K562 (cell line): ENCODE measurements around the gene CNOT4. TPM values are rescaled to one million over a fixed set of nuclear protein-coding genes. Genes with fewer than 3 reads are reported as not detected.

Source experiments
- ATAC-seq: fragments of 200-7000 bp; cut with Tn5 transposase; 3 replicates; pipeline ENCODE4 v1.9.1; 2020; ENCODE audit warnings: moderate library complexity
- BruUV-seq: library from RNA; stranded (reverse); fragments of 400-500 nt; replicated peaks from 2 replicates; lab custom pipeline; 2021; lab: Mats Ljungman, UMichigan
- CTCF ChIA-PET: fragments of 300-600 bp; formaldehyde crosslinking; extraction: SDS; loops from one replicate; lab custom pipeline; 2021; ENCODE audit warnings: low intra/inter-chr PET ratio; lab: Yijun Ruan, JAX
- POLR2A ChIA-PET: fragments of 300-600, 350-650 bp; sonication (Branson Sonifier 250); formaldehyde crosslinking; extraction: SDS; loops from one replicate; lab custom pipeline; 2021; ENCODE audit warnings: antibody characterized with exemption, inconsistent platforms; lab: Yijun Ruan, JAX
- DNase-seq, 4 experiments: peaks; one replicate each; pipeline versions ENCODE4 v3.0.0 to v3.0.0-alpha.2; 2011 to 2018; ENCODE audit warnings: low spot score in 3 of 4, mixed read lengths in 3 of 4; ENCODE audit errors: extremely low read depth in 1 of 4
- FAIRE-seq: peaks from 2 replicates; lab custom pipeline; 2011; peaks lifted over from hg19 to GRCh38; lab: Jason Lieb, UNC
- H2AFZ ChIP-seq: 2 replicates; pipeline ENCODE4 v1.6.0; 2011; ENCODE audit warnings: low read depth, low read length, control low read depth, inconsistent platforms
- H3K27ac ChIP-seq: fragments of 200-600 bp; 3 replicates; pipeline ENCODE4 v1.8.0; 2011; ENCODE audit warnings: low read depth, mild to moderate bottlenecking, control low read depth, inconsistent platforms, low read length, moderate library complexity, mixed read lengths; ENCODE audit errors: extremely low read depth
- H3K27me3 ChIP-seq, 2 experiments: fragments of 300-600 bp in 1 of 2; 2 replicates in 1 of 2; 3 replicates in 1 of 2; pipeline versions ENCODE4 v1.6.0 to v1.8.0; 2011; ENCODE audit warnings: inconsistent platforms in 2 of 2, low read length in 2 of 2, mild to moderate bottlenecking in 1 of 2, mixed read lengths in 1 of 2, moderate library complexity in 1 of 2; ENCODE audit not compliant: control insufficient read depth in 2 of 2, insufficient read depth in 2 of 2
- H3K36me3 ChIP-seq: fragments of 300-600 bp; 3 replicates; pipeline ENCODE4 v1.8.0; 2011; ENCODE audit warnings: mild to moderate bottlenecking, low read length, inconsistent platforms; ENCODE audit not compliant: control insufficient read depth, insufficient read depth
- H3K4me1 ChIP-seq, 2 experiments: fragments of 200-600 bp in 1 of 2; replicated peaks in 1 of 2; 2 replicates in 1 of 2; 3 replicates in 1 of 2; pipeline versions ENCODE4 v1.5.1 to v1.8.0; 2011; ENCODE audit warnings: inconsistent platforms in 2 of 2, low read length in 2 of 2, mild to moderate bottlenecking in 1 of 2, mixed read lengths in 1 of 2, moderate library complexity in 1 of 2; ENCODE audit not compliant: control insufficient read depth in 2 of 2, insufficient read depth in 2 of 2
- H3K4me2 ChIP-seq: 2 replicates; pipeline ENCODE4 v1.6.1; 2011; ENCODE audit warnings: low read length, control low read depth, inconsistent platforms, mixed read lengths; ENCODE audit not compliant: insufficient read depth
- H3K4me3 ChIP-seq: fragments of 200-600 bp; sonication (generic), shearing (Covaris generic); 2 replicates; pipeline ENCODE4 v1.5.1; 2016; ENCODE audit warnings: control low read depth, inconsistent platforms
- H3K79me2 ChIP-seq: fragments of 200-600 bp; 3 replicates; pipeline ENCODE4 v1.8.0; 2011; ENCODE audit warnings: low read length, inconsistent platforms; ENCODE audit not compliant: control insufficient read depth, insufficient read depth
- H3K9ac ChIP-seq, 2 experiments: 2 replicates each; pipeline versions ENCODE4 v1.6.0 to v1.6.1; 2011; ENCODE audit warnings: low read depth in 2 of 2, low read length in 2 of 2, control low read depth in 1 of 2, inconsistent platforms in 1 of 2, mild to moderate bottlenecking in 1 of 2, mixed read lengths in 1 of 2; ENCODE audit not compliant: insufficient read depth in 1 of 2
- H3K9me1 ChIP-seq: one replicate; pipeline ENCODE4 v1.6.0; 2011; ENCODE audit warnings: inconsistent platforms, mild to moderate bottlenecking, low read length, moderate library complexity; ENCODE audit not compliant: control insufficient read depth, insufficient read depth
- H3K9me3 ChIP-seq: replicated peaks from 2 replicates; pipeline ENCODE4 v1.5.1; 2011; ENCODE audit warnings: low read depth, low read length, inconsistent platforms; ENCODE audit not compliant: control insufficient read depth, insufficient read depth
- H4K20me1 ChIP-seq: replicated peaks from 2 replicates; pipeline ENCODE4 v1.6.1; 2011; ENCODE audit warnings: low read length, inconsistent platforms, mixed read lengths; ENCODE audit not compliant: control insufficient read depth, insufficient read depth
- BMI1 ChIP-seq: fragments of 150-350 bp; IDR thresholded peaks from 2 replicates; pipeline ENCODE4 v1.6.1; 2014; ENCODE audit warnings: low read length
- FOXO4 ChIP-seq: fragments of 450-650 bp; formaldehyde crosslinking; IDR thresholded peaks from 2 replicates; pipeline ENCODE4 v1.4.0; 2020; ENCODE audit warnings: mild to moderate bottlenecking, moderate library complexity
- HNRNPH1 ChIP-seq: fragments of 200-400 bp; formaldehyde crosslinking; optimal IDR thresholded peaks from 2 replicates; pipeline ENCODE3; 2017; ENCODE audit warnings: low read depth, mild to moderate bottlenecking, low read length, moderate library complexity
- KAT2B ChIP-seq: IDR thresholded peaks from one replicate; pipeline ENCODE4 v1.6.1; 2012; ENCODE audit warnings: low read depth, mild to moderate bottlenecking, control low read depth, inconsistent platforms, low read length, moderate library complexity
- KDM5B ChIP-seq: fragments of 200-600 bp; sonication (generic); IDR thresholded peaks from 2 replicates; pipeline ENCODE4 v1.6.1; 2012; ENCODE audit warnings: low read depth, mild to moderate bottlenecking, moderate library complexity, low read length, control low read depth, inconsistent platforms; ENCODE audit not compliant: insufficient replicate concordance
- MEF2A ChIP-seq: IDR thresholded peaks from 2 replicates; pipeline ENCODE4 v1.6.1; 2011; ENCODE audit warnings: low read depth, mild to moderate bottlenecking, low read length, moderate library complexity; ENCODE audit not compliant: control insufficient read depth
- MIER1 ChIP-seq: fragments of 450-650 bp; IDR thresholded peaks from 2 replicates; pipeline ENCODE4 v1.6.1; 2016; ENCODE audit warnings: antibody characterized with exemption, mild to moderate bottlenecking, low read depth
- RBBP5 ChIP-seq: fragments of 200-600 bp; sonication (generic); IDR thresholded peaks from 2 replicates; pipeline ENCODE4 v1.6.1; 2012; ENCODE audit warnings: borderline replicate concordance, mild to moderate bottlenecking, low read length, control low read depth, inconsistent platforms; ENCODE audit not compliant: insufficient read depth, poor library complexity, severe bottlenecking
- RBM14 ChIP-seq: fragments of 200-400 bp; formaldehyde crosslinking; IDR thresholded peaks from 2 replicates; pipeline ENCODE4 v1.6.1; 2018; ENCODE audit warnings: low read depth, mild to moderate bottlenecking, low read length, moderate library complexity, borderline replicate concordance; ENCODE audit not compliant: insufficient read depth
- WHSC1 ChIP-seq: IDR thresholded peaks from one replicate; pipeline ENCODE4 v1.6.1; 2012; ENCODE audit warnings: low read length, control low read depth, inconsistent platforms
- ZNF212 ChIP-seq: fragments of 450-650 bp; formaldehyde crosslinking; IDR thresholded peaks from 2 replicates; pipeline ENCODE4 v1.4.0; 2020; ENCODE audit warnings: mild to moderate bottlenecking
- ZNF253 ChIP-seq: fragments of 250-450 bp; sonication (Bioruptor Pico); conservative IDR thresholded peaks from 2 replicates; pipeline ENCODE4 v1.6.1; 2021; ENCODE audit warnings: mild to moderate bottlenecking
- ZNF431 ChIP-seq: sonication (generic); formaldehyde crosslinking; IDR thresholded peaks from 2 replicates; pipeline ENCODE4 v1.8.0; 2022; ENCODE audit warnings: mild to moderate bottlenecking, missing genetic modification reagents
- WGBS: fragments of 100-300 bp; shearing (Covaris generic); methylation state at CpG from one replicate; pipeline ENCODE4 v1.1.6; 2016; ENCODE audit warnings: low coverage, mixed read lengths; ENCODE audit not compliant: insufficient coverage; ENCODE audit errors: missing lambda C conversion rate; 5-methylcytosine and 5-hydroxymethylcytosine counted together
- in situ Hi-C: fragments of 300-500 bp; cut with MboI; formaldehyde crosslinking; loops from 4 replicates; pipeline ENCODE4 v1.15.0; 2018; ENCODE audit warnings: inconsistent platforms, mixed read lengths
- intact Hi-C: fragments of 100-400 bp; cut with micrococcal nuclease; formaldehyde crosslinking; loops from 2 replicates; pipeline ENCODE4 v1.14.2; 2022
- polyA plus RNA-seq, 8 experiments: library from polyadenylated mRNA; depleted of rRNA in 4 of 8; stranded (reverse) in 5 of 8; unstranded in 3 of 8; fragments of >200 nt; fragmentation: Nextera tagmentation in 2 of 8; fragmentation: Illumina TruSeq in 1 of 8; extraction: Ambion mirVana in 2 of 8; extraction: Trizol in 1 of 8; gene quantifications; 2 replicates each; pipeline versions ENCODE4 v1.2.1 to v1.2.3, GENCODE V29; 2011 to 2014; ENCODE audit warnings: inconsistent platforms in 1 of 8, missing spikeins in 1 of 8
- total RNA-seq, 7 experiments: library from RNA; depleted of rRNA in 6 of 7; stranded (reverse); fragments of >200 nt in 6 of 7; fragmentation: Illumina TruSeq in 2 of 7; extraction: Trizol in 2 of 7; gene quantifications; 2 replicates each; pipeline versions ENCODE4 v1.2.1 to v1.2.3, GENCODE V29; 2011 to 2021; ENCODE audit warnings: low replicate concordance in 1 of 7

The CNOT4 gene
- total and polyA plus RNA-seq, 9 of the 15 experiments (the other 6 are each of a cell fraction or from before 2014, with no cell fraction given), result 8.6 to 24.1 (median 15.4) TPM

- no peak for TF ChIP-seq FOXO4
These were observed 179.8 kb downstream of the CNOT4 start (continued) for GRCh38 chr7:135330088-135330487.

GRCh38 chr7:135328526-135328925 lies 181.4 kb downstream of the CNOT4 start:
- Histone ChIP-seq H4K20me1 (no peaks in the 10 kb centered on the region), H3K9me1 (no peaks in the 10 kb centered on the region), H3K27me3 (peaks cover 17 to 30% of the 10 kb centered on the region in 2 experiments), H3K9ac (no peak overlapping the region), H3K4me1 (no peaks in the 10 kb centered on the region), H3K36me3 (no peaks in the 10 kb centered on the region), H3K4me3 (no peak overlapping the region), H3K4me2 (no peak overlapping the region), H2AFZ (no peak overlapping the region), H3K79me2 (no peaks in the 10 kb centered on the region), H3K9me3 (peaks cover 5% of the 10 kb centered on the region; the same call in 1 of the 2 replicates), H3K27ac (no peak overlapping the region)
- FAIRE-seq (no peak), DNase-seq (no peak), ATAC-seq (no peak)
- in situ Hi-C loops, result no loop called here
- TF ChIP-seq ZNF212 (no peak), BMI1 (no peak), ZNF431 (CRISPR knock-in tag) (no peak), MEF2A (no peak), HNRNPH1 (no peak), ZNF253 (CRISPR knock-in tag) (no peak), MIER1 (no peak), RBM14 (no peak), RBBP5 (no peak), WHSC1 (no peak), KDM5B (no peak), KAT2B (no peak)
- ChIA-PET POLR2A (no interaction called here), CTCF (no interaction called here)
- WGBS, result under 1% methylated on average over 7 of the region's 7 CpGs
- intact Hi-C loops, result no loop called here
- no TSS peak for BruUV-seq
